Astrocyte of the cerebellum (primary cell): ENCODE data around the gene RNF175.

Source experiments
- DNase-seq: peaks from one replicate; pipeline ENCODE4 v3.0.0-alpha.2; 2011; ENCODE audit warnings: low read depth
- H3K4me3 ChIP-seq: 2 replicates; pipeline ENCODE4 v1.5.1; 2011; ENCODE audit warnings: mild to moderate bottlenecking, low read depth, low read length, moderate library complexity
- CTCF ChIP-seq: IDR thresholded peaks from 2 replicates; pipeline ENCODE4 v1.5.1; 2012; ENCODE audit warnings: low read length, low read depth, moderate library complexity, mild to moderate bottlenecking; ENCODE audit errors: missing control alignments
- in situ Hi-C: cut with HindIII; loops from 2 replicates; pipeline ENCODE4 v1.10.0; 2017; ENCODE audit warnings: low sequenced_read_pairs

The RNF175 gene

GRCh38 chr4:153759407-153760316 is at the start of gene RNF175:
Gene RNF175 (minus strand): TSS chr4:153760024. CDS start chr4:153759862, 162 bp downstream.
- no peak for DNase-seq
- peak within 1 kb of the TSS; percentile 48 for H3K4me3 ChIP-seq
- in situ Hi-C loops, result no loop called here
- TF ChIP-seq CTCF, result no peak

GRCh38 chr4:153809307-153809706 is 49.5 kb upstream of the RNF175 start:
- TF ChIP-seq CTCF, result no peak
- H3K4me3 ChIP-seq, result no peak overlapping the region
- no peak for DNase-seq
- in situ Hi-C loops, result no loop called here

- no peak for TF ChIP-seq CTCF
- DNase-seq, result no peak
- H3K4me3 ChIP-seq, result no peak overlapping the region
- in situ Hi-C loops, result no loop called here
These were observed 48.4 kb upstream of the RNF175 start for GRCh38 chr4:153808175-153808574.

GRCh38 chr4:153806073-153806472 is 46.2 kb upstream of the RNF175 start:
- DNase-seq, result no peak
- no peak for TF ChIP-seq CTCF
- no peak overlapping the region for H3K4me3 ChIP-seq
- in situ Hi-C loops, result no loop called here

- in situ Hi-C loops, result no loop called here
- TF ChIP-seq CTCF, result no peak
- DNase-seq, result no peak
- H3K4me3 ChIP-seq, result no peak overlapping the region
These were observed 44.9 kb upstream of the RNF175 start for GRCh38 chr4:153804722-153805121.

GRCh38 chr4:153799694-153800074 is 39.9 kb upstream of the RNF175 start:
- in situ Hi-C loops, result no loop called here
- TF ChIP-seq CTCF, result no peak
- H3K4me3 ChIP-seq, result no peak overlapping the region
- no peak for DNase-seq
